RCC 7860 (cell line): ENCODE data around the gene PRDM15.

Experiments
- DNase-seq: peaks from one replicate; pipeline ENCODE4 v3.0.0-alpha.2; 2015; ENCODE audit warnings: low spot score
- FAIRE-seq: peaks from 2 replicates; lab custom pipeline; 2012; peaks lifted over from hg19 to GRCh38; lab: Jason Lieb, UNC

PRDM15 gene

GRCh38 chr21:41846033-41846317, 33.2 kb downstream of the PRDM15 start:
- DNase-seq (no peak), FAIRE-seq (no peak)

- FAIRE-seq: no peak
- DNase-seq: no peak
These were observed 33.7 kb downstream of the PRDM15 start for GRCh38 chr21:41845310-41846032.

- FAIRE-seq (no peak), DNase-seq (no peak)
These were observed 35.6 kb downstream of the PRDM15 start for GRCh38 chr21:41843584-41843983.

- DNase-seq: no peak
- FAIRE-seq: no peak
These were observed 38.3 kb downstream of the PRDM15 start for GRCh38 chr21:41840880-41841279.

GRCh38 chr21:41839387-41840000, 39.6 kb downstream of the PRDM15 start:
- no peak for FAIRE-seq
- DNase-seq: no peak

- no peak for DNase-seq
These were observed 41.3 kb downstream of the PRDM15 start for GRCh38 chr21:41837756-41838297.

DNA sequence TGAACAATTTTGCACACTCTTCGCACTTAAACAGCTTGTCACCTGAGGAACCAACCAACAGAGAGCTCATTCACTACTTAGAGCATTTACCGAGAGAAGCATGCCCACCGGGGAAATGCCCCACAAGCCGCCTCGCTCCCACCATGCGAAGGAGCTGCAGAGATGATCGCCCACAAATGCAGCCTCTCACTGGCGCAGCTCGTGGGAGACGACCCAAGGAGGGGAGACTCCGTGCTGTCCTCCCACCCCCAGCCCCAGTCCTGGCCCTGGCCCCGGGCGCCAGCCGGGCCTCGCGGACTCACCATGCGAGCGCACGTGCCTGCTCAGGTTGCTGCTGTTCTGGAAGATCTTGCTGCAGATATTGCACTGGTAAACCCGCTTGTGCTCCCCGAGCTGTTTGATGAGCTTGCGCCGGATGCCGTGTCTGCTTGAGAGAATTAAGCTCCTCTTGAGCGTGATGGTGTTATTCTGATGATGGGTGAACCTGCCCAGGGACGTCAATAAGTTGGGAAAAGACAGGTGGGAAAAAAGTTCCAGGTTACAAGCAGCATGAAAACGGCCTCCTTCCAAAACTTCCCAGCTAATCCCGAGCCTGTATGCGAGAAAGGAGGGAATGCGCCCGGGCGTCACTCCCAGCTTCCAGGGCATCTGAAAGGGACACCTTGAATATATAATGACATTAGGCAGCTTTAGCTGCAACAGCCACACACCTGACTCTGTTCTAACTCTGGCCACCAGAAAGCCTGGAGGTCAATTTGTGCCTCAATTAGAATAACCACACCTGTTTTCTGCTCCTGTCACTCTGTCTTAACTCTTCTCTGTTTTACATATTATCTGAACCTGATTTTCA, 42.8 kb downstream of the PRDM15 start:
- FAIRE-seq (no peak), DNase-seq (no peak)

More at GRCh38 chr21:41837756-41838297, 41.3 kb downstream of the PRDM15 start:
- no peak for FAIRE-seq

DNA sequence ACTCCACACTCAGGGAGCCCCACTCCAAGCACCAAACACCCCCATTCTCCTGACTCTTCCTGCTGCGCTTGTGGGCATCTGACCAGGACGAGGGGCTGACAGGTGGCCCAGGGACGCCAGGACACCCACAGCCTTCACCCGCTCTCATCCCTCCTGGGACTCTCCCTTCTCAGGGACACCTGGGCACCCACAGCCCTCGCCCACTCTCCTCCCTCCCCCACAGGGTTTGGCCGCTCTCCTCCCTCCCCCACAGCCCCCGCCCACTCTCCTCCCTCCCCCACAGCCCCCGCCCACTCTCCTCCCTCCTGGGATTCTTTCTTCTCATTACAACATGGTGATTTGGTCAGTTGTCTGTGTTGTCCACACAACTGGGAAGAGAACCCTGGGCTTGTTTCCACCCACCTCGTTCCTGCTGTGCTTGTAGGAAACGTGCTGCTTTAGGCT, 43.4 kb downstream of the PRDM15 start:
- FAIRE-seq (no peak), DNase-seq (no peak)

DNA sequence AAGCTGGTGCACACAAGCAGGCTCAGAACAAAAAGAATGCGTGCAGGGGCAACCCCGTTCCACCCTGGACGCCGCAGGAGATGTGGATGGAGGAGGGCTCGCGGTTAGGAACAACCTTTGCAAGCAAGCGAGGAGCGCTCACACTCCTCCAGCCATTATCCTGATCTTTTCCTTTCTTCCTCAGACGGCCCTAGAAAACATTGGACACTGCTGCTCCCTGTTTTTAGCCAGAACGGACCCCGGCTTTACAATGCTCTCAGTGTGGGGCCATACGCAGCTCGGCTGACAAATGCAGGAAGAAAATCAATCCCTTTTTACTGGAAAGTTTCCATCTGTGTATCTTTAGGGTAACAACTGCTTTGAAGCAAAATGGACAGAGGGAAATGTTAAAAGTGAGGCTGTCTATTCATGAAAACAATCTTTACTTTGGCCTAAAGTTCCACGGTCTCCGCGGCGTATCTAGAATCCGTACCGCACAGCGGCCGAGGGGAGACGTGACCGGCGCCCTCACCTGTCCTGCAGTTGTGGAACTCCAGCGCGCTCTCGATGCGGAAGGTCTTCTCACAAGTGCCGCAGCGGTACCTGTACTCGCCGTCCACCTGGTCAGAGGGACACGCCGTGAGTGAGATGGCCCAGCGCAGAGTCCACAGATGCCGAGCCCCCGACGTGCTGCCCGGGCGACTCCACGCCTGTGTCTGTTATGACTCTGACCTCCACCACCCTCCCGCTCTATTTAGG, 44.0 kb downstream of the PRDM15 start:
- DNase-seq (no peak), FAIRE-seq (no peak)

- FAIRE-seq (no peak), DNase-seq (no peak)
These were observed 44.8 kb downstream of the PRDM15 start for GRCh38 chr21:41834252-41834925.

DNA sequence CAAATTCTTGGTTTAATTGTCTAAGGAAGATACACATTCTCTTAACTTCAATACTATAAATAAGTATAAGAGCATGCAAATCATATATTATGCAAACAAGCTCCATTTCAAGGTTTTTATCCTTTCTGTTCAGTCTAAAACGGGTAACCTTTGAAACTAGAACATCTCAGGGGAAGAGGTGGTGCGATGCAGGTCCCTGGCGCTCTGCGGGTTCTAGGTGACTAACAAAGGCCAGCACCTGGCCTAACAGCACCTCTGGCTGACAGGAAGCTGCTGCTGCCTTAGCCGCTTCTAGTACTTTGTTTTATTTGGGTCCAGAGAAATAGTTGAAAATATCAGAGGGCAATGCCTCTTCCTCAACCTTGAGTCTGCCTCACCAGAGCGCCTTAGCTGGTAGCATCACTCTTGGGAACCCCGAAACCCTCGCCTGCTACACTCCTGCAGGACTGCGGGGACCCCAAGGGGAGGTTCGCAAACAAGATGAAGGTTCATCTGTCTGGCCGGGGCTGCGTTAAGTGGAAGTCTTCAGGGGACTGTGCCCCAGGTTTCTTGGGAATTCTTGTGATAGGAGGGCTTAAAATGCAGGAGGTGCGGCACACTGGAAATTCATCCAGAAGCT, 45.5 kb downstream of the PRDM15 start:
- no peak for FAIRE-seq

DNA sequence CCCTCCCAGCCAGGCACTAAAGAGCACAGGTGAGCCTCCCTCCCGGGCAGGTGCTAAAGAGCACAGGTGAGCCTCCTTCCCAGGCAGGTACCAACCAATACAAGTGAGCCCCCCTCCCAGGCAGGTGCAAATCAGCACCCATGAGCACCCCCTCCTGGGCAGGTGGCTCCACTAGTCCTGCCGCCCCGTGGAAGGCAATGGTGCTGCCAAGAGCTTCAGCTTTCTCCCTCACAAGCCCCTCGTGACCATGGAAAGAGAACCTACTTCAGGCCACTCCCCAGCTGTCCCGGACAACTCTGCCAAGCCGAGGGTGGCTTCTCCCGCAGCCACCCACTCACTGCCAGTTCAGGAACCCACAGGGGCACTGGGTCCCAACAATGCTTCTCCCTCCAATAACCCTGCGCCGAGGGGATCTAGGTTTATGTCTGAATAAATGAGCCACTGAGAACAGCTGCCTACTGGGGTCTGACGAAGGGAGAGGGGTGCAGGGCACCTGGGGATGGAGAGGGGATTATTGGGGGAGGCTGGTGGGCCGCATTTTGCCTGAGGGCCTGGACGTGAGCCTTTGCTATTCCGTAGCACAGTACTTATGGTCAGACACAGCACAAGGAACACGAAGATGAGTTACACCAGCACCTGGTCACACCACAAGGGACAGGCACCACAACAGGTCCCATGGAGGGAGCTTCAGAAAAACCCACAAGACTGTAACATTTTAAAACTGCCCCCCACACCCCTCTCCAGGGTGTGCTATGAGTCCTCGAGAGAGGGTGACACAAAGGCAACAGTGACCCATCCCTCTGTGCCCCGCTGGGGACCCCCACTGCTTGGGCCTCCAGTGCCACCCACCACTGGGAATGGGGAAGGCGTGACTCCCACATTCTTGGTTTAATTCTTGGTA, 46.3 kb downstream of the PRDM15 start:
- DNase-seq: no peak
- no peak for FAIRE-seq

More for the DNA sequence above, 45.5 kb downstream of the PRDM15 start:
- DNase-seq: no peak

DNA sequence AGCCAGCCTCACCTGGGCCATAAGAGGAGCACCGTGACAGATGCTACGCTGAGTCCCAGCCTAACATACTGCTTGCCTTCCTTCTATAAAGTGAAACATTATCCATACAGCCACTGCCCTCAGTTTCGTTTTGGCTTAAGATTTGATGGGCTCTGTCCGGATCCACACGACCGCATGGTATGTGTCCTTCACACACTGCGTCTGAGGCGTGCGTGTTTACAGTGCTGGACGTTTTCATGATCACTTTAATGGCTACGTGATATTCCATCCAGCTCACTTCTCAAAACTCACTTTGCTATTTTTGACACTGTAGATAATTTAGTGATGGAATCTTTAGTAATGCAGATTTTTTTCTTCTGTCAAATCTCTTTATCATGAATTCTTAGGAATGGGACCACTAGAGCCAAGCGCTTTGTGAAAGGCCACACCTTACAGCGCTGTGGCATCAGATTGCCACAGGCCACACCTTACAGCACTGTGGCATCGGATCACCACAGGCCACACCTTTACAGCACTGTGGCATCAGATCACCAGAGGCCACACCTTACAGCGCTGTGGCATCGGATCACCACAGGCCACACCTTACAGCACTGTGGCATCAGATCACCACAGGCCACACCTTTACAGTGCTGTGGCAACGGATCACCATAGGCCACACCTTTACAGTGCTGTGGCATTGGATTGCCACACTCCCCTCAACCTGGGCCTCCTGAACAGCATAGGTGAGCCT, 47.1 kb downstream of the PRDM15 start:
- no peak for DNase-seq
- no peak for FAIRE-seq

- no peak for FAIRE-seq
- no peak for DNase-seq
These were observed 47.7 kb downstream of the PRDM15 start for GRCh38 chr21:41831453-41831831.

DNA sequence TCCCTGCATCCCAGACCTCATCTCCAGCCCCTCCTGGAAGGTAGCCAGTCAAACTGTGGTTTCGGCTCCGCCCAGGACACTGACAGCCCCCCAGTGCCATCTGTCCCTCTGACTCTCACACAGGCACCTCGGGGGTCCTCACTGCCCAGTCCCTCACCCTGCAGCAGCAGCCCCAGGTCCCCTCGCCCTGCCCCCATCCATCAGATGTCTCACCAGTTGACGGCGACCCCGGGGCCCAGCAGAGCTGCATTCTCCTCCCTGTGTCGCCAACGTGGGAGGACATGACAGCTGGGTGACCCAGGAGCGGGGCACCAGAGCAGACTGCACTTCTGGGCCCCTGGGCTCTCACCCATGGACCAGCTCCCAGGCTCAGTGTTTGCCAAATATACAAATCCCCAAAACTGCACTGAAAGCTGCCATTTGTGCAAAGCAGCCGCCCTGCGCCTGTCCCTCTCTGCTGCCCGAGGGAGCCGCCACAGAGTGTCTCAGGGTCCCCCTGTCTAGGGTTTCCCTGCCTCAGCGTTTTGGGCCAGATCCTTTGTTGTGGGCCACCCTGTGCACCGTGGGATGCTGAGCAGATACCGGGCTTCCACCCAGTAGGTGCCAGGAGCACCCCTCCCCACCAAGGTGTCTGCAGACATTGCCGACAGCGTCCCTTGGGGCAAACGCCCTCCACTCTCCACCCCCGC, 48.2 kb downstream of the PRDM15 start:
- DNase-seq: no peak
- no peak for FAIRE-seq

DNA sequence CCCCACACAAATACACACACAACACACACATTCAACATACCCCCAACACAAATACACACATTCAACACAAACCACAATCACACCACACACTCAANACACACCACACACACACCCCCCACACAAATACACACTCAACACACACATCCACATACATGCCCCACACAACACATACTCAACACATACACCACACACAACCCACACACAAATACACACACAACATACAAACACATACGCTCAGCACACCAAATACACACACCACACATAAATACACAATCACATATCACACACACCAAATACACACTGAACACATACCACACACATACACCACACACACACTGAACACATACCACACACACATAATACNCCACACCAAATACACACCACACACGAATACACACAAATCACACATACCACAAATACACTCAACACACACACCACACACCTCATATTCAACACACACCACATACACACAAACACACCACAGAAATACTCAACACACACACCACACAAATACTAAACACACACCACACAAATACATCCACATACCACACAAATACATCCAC, 48.9 kb downstream of the PRDM15 start:
- no peak for FAIRE-seq
- DNase-seq: no peak

GRCh38 chr21:41828884-41829360, 50.2 kb downstream of the PRDM15 start:
- FAIRE-seq (no peak), DNase-seq (no peak)
